ENCODE results near the gene EFHC1. TPM values are rescaled to one million over a fixed set of nuclear protein-coding genes. Genes with fewer than 3 reads are reported as not detected.

Gene EFHC1
- polyA plus RNA-seq, 3 donors from 2014 or later = 3.9 to 6.6 (median 5.0) TPM

DNA sequence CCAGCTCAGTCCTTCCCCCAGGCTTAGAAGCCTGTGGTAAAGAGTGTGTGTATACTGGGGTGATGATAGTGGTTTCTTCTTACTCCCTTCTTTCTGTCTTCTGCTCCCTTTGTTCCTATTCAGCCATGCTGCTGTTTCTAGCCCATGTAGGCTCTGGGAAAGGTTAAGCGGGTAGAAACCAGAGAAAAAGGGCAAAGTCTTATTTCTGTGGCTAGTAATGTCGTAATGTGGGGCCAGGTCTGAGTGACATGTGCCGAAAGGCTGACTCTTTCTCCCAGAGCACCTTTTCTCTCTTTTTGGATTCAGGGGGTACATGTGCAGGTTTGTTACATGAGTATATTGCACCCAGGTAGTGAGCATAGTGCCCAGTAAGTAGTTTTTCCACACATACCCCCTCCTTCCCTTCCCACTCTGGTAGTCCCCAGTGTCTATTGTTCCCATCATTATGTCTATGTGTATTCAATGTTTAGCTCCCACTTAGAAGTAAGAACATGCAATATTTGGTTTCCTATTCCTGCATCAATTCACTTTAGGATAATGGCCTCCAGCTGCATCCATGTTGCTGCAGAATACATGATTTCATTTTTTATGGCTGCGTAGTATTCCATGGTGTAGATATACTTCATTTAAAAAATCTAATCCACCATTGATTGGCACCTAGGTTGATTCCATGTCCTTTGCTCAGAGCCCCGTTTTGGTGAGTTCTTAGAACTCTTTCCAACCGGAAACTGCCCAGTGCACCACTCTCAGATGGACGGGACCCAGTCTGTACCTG lies 74.3 kb downstream of the EFHC1 start:
- Mint-ChIP-seq H3K9me3 (no peaks in the 10 kb centered on the region), H3K27ac (no peak overlapping the region), H3K4me1 (peaks cover 0 to 7% of the 10 kb centered on the region in 2 donors), H3K36me3 (peaks cover 9 to 16% (median 10%) of the 10 kb centered on the region in 3 donors), H3K4me3 (no peak overlapping the region), H3K27me3 (ENCODE audit: low read depth in 3 of 3) (peaks cover 0 to 3% (median 0%) of the 10 kb centered on the region in 3 donors)
- no peak for DNase-seq

DNA sequence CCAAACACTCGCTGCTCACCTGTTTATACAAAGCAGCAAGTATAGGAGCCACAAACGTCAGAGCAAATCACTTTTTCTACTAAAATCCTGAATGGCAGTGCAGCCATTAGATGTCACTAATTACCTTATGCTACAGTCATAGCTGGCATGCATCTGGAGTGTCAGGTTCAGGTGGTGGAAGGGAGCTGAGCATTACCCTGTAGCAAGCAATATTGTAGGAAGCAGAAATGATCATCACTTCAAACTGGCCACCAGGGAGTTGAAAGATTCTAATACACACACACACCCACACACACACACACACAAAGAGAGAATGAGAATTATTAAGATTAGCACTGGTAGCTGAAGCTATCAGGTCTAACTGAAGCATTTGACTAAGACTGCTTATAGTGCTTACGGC lies 75.8 kb downstream of the EFHC1 start:
- no peak for DNase-seq
- Mint-ChIP-seq H3K4me3 (no peak overlapping the region), H3K27ac (no peak overlapping the region), H3K27me3 (ENCODE audit: low read depth in 3 of 3) (no peaks in the 10 kb centered on the region), H3K36me3 (peaks cover 8 to 14% (median 8%) of the 10 kb centered on the region in 3 donors), H3K9me3 (no peaks in the 10 kb centered on the region), H3K4me1 (peaks cover 0 to 7% of the 10 kb centered on the region in 2 donors)

DNA sequence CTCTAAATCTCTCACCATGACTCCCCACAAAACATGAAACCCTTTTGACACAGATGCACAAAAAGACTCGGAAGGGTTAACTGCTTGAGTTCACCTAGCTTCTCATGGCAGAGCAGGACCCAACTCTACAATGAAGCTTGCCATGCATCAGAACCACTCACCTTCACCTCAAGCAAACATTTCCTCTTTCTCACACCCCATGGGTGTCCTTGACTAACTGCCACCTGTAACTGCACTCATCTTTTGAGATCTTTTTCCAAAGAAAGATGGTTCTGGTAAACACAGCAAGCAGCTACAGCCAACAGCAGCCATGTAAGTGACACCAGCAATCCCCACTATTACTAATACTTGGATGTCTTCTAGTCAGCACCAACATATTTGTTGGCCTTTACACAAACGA lies 76.5 kb downstream of the EFHC1 start:
- no peaks in the 10 kb centered on the region for H3K27me3 Mint-ChIP-seq (ENCODE audit: low read depth in 3 of 3)
- DNase-seq = no peak
- peak overlapping the region in 1 of 6 donors; percentile 15 for H3K27ac Mint-ChIP-seq
- H3K36me3 Mint-ChIP-seq = peaks cover 5 to 12% (median 6%) of the 10 kb centered on the region in 3 donors
- peaks cover 0 to 7% of the 10 kb centered on the region in 2 donors for H3K4me1 Mint-ChIP-seq
- no peaks in the 10 kb centered on the region for H3K9me3 Mint-ChIP-seq
- no peak overlapping the region for H3K4me3 Mint-ChIP-seq

DNA sequence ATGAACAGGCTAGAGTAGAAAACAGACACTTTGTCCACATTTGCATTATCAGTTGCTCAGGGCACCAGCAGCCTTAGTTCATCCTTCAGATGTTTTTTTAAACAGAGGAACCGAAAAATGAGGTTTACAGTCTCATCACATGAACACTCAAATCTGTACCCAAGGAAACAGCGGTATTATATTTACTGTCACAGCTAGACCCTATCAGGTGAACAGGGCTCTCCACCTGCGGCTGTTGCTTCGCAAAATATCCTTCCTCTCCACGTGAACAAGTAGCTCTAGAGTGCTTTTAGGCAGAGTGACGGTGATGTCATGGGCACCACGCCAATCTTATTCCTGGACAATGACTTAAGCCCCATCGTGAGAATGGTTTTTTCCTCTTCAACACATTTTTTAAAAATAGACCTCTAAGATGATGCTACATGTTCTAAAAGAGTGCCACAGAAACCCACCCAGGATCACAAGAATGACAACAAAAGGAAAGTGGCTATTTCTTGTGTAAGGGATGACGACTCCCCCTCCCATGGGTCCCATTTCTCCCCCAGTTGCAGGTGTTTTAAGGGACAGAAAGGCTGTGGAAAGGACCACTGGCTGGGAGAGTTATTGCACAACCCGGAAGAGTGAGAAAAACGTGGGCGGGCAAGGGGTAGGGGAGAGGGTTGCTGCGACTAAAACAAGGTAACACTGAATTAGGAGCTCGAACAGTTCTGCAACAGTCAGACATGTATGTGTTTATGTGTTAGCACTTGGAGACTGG lies 77.7 kb downstream of the EFHC1 start:
- no peaks in the 10 kb centered on the region for H3K27me3 Mint-ChIP-seq (ENCODE audit: low read depth in 3 of 3)
- no peak overlapping the region for H3K27ac Mint-ChIP-seq
- H3K4me1 Mint-ChIP-seq = peaks cover 0 to 10% of the 10 kb centered on the region in 2 donors
- DNase-seq = no peak
- H3K4me3 Mint-ChIP-seq = no peak overlapping the region
- H3K9me3 Mint-ChIP-seq = no peaks in the 10 kb centered on the region
- H3K36me3 Mint-ChIP-seq = peaks cover 5 to 15% (median 9%) of the 10 kb centered on the region in 3 donors

DNA sequence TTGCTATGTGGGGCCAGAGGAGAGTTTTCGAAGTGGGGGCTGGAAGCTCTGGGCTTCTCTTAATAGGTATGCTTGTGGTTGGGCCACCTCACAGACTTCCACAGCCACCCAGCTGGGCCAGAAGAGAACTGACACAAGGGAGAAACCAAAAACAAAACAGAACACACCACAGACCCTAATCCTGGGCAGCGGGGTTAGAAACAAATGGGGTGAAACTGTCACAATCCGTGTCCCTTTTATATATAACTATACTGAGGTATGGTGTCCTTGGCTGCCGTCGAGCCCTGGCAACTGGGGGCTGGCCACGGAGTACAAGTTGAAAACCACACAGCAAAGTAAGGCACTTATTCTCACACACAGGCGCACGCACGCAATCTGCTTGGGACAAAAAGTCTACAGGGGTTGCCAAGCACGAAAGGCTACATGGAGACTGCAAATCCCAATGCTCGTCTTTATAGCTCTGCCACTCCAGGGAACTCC lies 78.4 kb downstream of the EFHC1 start:
- no peak overlapping the region for H3K4me3 Mint-ChIP-seq
- no peak for DNase-seq
- no peaks in the 10 kb centered on the region for H3K9me3 Mint-ChIP-seq
- H3K4me1 Mint-ChIP-seq = peaks cover 1 to 14% of the 10 kb centered on the region in 2 donors
- peaks cover 5 to 16% (median 10%) of the 10 kb centered on the region in 3 donors for H3K36me3 Mint-ChIP-seq
- H3K27me3 Mint-ChIP-seq (ENCODE audit: low read depth in 3 of 3) = no peaks in the 10 kb centered on the region
- H3K27ac Mint-ChIP-seq = peak overlapping the region in 1 of 6 donors; percentile 51

DNA sequence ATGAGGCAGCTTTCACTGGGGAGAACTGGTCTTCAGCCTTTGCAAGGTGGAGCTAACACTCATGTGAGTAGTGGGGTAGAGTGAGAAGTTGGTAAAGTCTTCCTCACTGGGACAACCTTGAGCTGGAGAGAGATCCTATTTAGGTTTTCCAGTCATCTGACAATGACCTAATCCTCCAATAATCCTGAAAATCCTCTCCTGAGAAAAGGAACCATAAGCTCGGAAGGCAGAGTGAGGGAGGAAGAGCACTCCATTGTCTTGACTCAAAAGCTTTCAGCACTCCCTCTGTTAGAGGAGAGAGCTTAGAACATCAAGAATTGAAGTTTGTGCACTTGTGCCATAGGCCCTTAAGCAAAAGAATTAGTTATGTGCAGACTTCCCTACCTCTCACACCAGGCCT lies 78.9 kb downstream of the EFHC1 start:
- H3K27ac Mint-ChIP-seq = no peak overlapping the region
- no peak overlapping the region for H3K4me3 Mint-ChIP-seq

DNA sequence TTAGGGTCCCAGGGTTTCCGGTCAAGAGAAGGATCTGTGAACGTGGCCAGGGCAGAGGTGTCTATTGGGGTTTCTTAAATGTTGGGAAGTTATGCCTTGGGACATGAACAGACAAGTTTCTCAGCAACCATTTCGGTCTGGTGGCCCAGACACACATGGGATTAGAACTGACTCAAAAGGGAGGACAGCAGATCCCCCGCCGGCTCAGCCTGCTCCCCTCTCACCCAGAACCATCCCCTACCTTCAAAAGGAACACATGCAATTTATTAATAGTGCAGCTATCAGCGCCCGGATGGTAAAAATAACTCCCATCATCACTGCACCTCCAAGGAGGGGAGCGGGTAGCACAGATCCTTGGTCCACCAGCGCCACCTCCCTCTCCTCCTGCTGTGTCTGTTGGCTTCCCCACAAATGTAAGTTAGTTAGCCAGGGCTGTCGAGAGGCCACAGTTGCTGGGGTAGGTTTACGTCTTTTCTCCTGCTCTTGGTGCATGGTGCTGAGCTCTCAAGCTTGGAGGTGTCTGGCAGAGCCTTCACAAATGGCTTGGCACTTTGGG lies 79.6 kb downstream of the EFHC1 start:
- H3K9me3 Mint-ChIP-seq = no peaks in the 10 kb centered on the region
- no peak overlapping the region for H3K27ac Mint-ChIP-seq
- no peaks in the 10 kb centered on the region for H3K27me3 Mint-ChIP-seq (ENCODE audit: low read depth in 3 of 3)
- no peak overlapping the region for H3K4me3 Mint-ChIP-seq
- DNase-seq = no peak
- peaks cover 13 to 26% of the 10 kb centered on the region in 2 donors for H3K4me1 Mint-ChIP-seq
- H3K36me3 Mint-ChIP-seq = peaks cover 7 to 11% (median 9%) of the 10 kb centered on the region in 3 donors

More for the DNA sequence above, 78.9 kb downstream of the EFHC1 start:
- H3K9me3 Mint-ChIP-seq = no peaks in the 10 kb centered on the region
- DNase-seq = no peak
- peaks cover 5 to 16% (median 10%) of the 10 kb centered on the region in 3 donors for H3K36me3 Mint-ChIP-seq
- no peaks in the 10 kb centered on the region for H3K27me3 Mint-ChIP-seq (ENCODE audit: low read depth in 3 of 3)
- H3K4me1 Mint-ChIP-seq = peaks cover 6 to 19% of the 10 kb centered on the region in 2 donors

DNA sequence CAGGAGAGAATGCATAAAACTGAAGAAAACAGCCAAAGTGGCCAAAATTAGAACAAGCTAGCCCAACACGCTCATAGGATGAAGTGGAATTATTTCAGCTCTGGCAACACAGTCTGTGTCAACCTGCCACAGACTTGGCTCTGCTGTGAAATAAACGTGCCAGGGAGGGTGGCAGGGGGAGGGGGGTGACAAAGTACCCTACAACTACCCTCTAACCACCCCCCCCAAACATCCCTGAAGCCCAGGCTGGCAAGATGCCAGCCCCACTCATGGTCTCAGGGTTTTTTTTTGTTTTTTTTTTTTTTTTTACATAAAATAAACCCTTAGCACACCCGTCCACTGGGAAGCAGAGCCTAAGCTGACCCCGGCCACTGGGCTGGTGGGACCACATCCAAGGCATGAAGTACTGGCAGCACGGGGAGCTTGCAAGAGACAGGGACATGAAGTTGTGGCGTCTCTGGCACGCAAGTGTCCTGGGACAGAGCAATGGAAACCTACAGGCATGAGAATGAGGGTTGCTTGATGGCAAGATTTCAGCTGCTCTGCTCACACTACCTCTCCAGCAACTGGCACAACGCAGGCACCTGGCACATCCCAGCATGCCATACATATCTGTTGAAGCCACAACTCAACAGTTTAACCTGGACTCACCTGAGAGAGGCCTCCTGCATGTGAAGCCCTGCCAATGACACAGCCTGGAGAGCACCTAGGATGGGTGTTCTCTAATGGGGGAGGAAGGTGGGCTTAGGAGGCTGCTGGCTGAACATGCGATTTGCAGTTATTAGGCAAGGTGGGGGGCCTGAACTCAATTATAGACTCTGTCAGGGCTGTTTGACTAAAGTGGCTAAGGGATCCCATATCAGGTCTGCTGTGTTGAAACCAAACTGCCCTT lies 80.3 kb downstream of the EFHC1 start:
- no peaks in the 10 kb centered on the region for H3K9me3 Mint-ChIP-seq
- H3K36me3 Mint-ChIP-seq = peaks cover 4 to 6% (median 4%) of the 10 kb centered on the region in 3 donors
- no peaks in the 10 kb centered on the region for H3K27me3 Mint-ChIP-seq (ENCODE audit: low read depth in 3 of 3)
- H3K27ac Mint-ChIP-seq = no peak overlapping the region
- no peak for DNase-seq
- peaks cover 19 to 31% of the 10 kb centered on the region in 2 donors for H3K4me1 Mint-ChIP-seq
- no peak overlapping the region for H3K4me3 Mint-ChIP-seq

DNA sequence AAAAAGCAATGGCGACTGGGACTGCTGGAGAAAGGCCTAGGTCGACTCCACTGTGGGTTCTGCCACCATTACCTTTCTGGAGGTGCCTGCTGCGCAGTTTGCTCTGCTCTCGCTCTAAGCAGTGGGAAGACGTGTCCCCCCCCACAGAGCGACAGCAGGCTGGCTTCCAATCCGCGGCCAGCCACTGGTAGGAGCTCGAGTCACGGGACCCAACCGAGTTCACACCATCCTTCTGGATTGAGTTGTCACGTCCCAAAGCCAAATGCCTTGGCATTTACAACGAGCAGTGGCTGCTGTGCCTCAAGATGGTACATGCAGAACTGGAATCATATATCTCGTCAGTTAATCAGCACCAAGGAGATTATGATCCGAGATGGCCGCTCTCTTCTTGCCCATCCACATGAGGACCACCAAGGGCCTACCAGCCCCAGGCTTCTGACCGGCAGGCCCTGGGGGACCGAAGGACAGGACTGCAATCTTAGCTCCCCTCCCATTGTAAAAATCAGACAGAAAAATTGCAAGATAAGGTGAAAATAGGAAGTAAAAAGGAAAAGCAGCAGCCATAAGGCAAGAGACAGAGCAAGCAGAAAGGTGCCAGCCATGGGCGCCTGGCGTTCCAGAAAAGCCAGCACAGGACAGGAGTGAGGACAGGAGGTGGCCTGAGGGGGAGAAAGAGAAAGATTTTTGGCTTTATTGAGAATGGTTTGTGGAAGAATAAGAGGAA lies 82.3 kb downstream of the EFHC1 start:
- DNase-seq = no peak
- Mint-ChIP-seq H3K27ac (peak overlapping the region in 2 of 6 donors; percentile 8 to 28), H3K4me3 (peak overlapping the region in 1 of 5 donors; percentile 69), H3K9me3 (no peaks in the 10 kb centered on the region), H3K27me3 (ENCODE audit: low read depth in 3 of 3) (peaks cover 0 to 2% (median 0%) of the 10 kb centered on the region in 3 donors), H3K4me1 (peaks cover 19 to 31% of the 10 kb centered on the region in 2 donors), H3K36me3 (peaks cover 4 to 14% (median 11%) of the 10 kb centered on the region in 3 donors)

DNA sequence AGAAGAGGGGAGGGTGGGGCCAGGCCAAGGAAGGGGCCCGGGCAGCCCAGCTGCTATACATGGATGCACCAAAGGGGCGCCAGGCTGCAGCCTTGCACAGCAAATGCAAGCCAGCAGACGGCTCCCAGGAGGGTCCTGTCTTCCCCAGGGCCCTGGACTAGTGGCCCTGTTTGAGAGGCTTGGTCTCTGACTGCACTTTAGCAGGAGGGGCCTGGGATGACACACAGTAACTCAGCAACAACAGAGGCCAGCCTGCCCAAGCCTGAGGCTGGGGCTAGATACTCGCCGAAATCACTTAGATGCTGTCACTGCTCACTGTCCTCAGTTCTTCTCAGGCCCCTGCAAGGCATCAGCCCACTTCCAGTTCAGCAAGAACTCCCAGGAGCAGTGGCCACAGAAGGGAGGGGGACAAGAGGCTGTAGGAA lies 83.2 kb downstream of the EFHC1 start:
- Mint-ChIP-seq H3K27me3 (ENCODE audit: low read depth in 3 of 3) (peaks cover 0 to 2% (median 0%) of the 10 kb centered on the region in 3 donors), H3K36me3 (peaks cover 13 to 23% (median 14%) of the 10 kb centered on the region in 3 donors), H3K4me1 (peaks cover 19 to 29% of the 10 kb centered on the region in 2 donors), H3K4me3 (peak overlapping the region in 1 of 5 donors; percentile 62), H3K27ac (peak overlapping the region in 1 of 6 donors; percentile 28), H3K9me3 (no peaks in the 10 kb centered on the region)
- DNase-seq = no peak

DNA sequence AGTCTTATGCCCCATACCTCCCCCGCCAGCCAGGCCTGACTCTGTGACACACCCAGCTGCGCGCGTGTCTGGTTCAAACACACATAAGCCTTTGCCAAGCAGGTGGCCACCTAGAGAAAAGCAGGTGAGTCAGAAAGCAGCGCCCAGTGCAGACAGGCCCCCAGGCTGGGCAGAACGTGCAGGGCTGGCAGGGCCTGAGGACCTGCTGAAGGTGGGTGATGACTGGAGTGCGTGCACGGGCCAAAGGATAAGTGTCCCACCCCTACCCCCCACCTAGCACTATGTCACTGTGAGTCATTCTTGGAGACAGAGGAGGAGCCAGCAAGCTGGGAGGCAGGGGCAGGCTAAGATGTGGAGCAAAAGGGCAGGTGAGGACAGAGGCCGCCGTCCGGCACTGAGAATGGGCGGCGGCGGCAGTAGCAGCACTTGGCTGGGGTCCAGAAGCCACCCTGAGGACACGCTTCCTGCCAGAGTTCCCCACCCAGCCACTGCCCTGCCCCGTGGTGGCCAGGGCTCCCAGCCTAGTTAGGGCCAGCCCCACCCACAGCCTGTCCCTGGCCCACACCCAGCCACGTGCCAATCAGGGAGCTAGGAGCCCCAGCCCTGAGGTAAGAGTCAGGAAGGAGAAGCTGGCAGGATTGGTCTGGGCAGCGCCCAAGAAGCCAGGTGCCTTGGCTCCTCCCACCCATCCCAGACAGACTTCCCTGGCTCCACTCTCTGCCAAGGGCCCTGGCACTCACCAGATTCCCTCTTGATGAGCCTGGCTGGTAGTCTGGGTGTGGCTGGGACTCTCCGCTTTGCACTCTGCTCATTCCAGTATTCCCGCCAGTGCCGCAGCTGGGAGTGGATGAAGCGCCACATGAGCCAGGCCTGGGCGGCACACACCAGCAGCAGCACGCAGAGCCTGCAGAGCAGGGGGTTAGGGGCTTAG lies 84.0 kb downstream of the EFHC1 start:
- Mint-ChIP-seq H3K27me3 (ENCODE audit: low read depth in 3 of 3) (peaks cover 0 to 2% (median 0%) of the 10 kb centered on the region in 3 donors), H3K4me3 (peak overlapping the region in 3 of 5 donors; percentile 7 to 62 (median 28)), H3K4me1 (peaks cover 19 to 24% of the 10 kb centered on the region in 2 donors), H3K27ac (peak overlapping the region in 4 of 6 donors; percentile 28 to 37 (median 32)), H3K9me3 (no peaks in the 10 kb centered on the region), H3K36me3 (peaks cover 18 to 30% (median 20%) of the 10 kb centered on the region in 3 donors)
- DNase-seq = peak in 2 of 3 donors; percentile 11 to 16
